ENCODE measurements around the gene AGER. TPM values are rescaled to one million over a fixed set of nuclear protein-coding genes. Genes with fewer than 3 reads are reported as not detected.
"Not testable (repeated sequence)": the region's sequence is repeated elsewhere in the genome, so short reads cannot be mapped to it uniquely, and the experiment has no call there.

The AGER gene
- total RNA-seq, 1 donor from 2014 or later: 9.9 TPM

DNA sequence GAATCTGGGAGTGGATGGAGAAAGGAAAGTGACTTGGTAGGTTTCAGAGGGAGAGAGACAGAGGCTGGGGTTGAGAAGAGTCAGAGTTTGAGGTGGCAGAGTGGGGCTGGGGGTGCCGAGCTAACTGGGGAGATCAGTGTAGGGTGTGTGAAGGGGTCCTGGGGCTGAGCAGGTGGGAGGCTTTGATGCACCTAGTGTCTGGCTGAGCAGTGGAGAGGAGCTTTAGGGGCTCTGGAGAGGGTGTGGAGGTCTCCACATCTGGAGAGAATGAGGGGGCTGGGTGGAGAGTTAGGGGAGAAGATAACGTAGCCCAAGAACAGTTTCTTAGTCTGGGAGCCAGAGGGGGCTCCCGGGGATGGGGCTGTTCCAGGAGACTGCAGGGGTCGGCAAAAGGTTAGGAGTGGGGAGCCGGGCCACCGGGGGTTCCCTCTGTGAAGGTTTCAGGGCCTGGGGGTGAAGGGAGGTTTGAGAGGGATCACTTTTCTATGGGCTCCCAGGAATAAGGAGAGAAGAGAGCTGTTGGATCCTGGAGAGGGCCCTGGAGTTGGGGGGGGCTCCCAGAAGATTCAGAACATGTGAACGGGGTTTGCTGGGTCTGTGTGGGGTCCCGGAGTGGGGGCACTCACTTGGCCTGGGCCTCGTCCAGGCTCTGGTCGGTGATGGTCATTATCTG, 5.2 kb upstream of the AGER start:
- DNase-seq (ENCODE audit: low read depth) (no peak), FAIRE-seq (no peak)
- H3K9me3 Mint-ChIP-seq (ENCODE audit: unreplicated experiment): no peaks in the 10 kb centered on the region
- Histone ChIP-seq H3K9ac (ENCODE audit: low read length) (peak overlapping the region; percentile 93), H3K36me3 (ENCODE audit: insufficient read depth, low read length) (peaks cover 8% of the 10 kb centered on the region), H4K20me1 (ENCODE audit: insufficient read depth, low read length) (no peaks in the 10 kb centered on the region), H3K4me1 (ENCODE audit: insufficient read depth, low read length) (peaks cover 26% of the 10 kb centered on the region), H3K4me3 (ENCODE audit: insufficient read depth, low read depth, low read length) (peak overlapping the region; percentile 74), H3K9me3 (ENCODE audit: insufficient read depth, low read depth, low read length) (no peaks in the 10 kb centered on the region), H3K27me3 (ENCODE audit: insufficient read depth, low read length) (no peaks in the 10 kb centered on the region), H3K27ac (ENCODE audit: low read depth, low read length) (peak overlapping the region; percentile 72), H3K4me2 (ENCODE audit: low read length) (peak overlapping the region; percentile 100), H3K79me2 (ENCODE audit: insufficient read depth, low read length) (peaks cover 38% of the 10 kb centered on the region), H2AFZ (ENCODE audit: low read depth, low read length) (no peak overlapping the region)
- H3K36me3 Mint-ChIP-seq (ENCODE audit: low read depth, unreplicated experiment): peaks cover 18% of the 10 kb centered on the region
- peak overlapping the region; percentile 95 for H3K27ac Mint-ChIP-seq (ENCODE audit: unreplicated experiment)
- H3K4me3 Mint-ChIP-seq (ENCODE audit: unreplicated experiment): peak overlapping the region; percentile 95
- no peak for TF ChIP-seq EZH2 (IDR thresholded peaks at IDR 0.05; ENCODE audit: insufficient read depth, low read length)
- TF ChIP-seq, protein P1, sequence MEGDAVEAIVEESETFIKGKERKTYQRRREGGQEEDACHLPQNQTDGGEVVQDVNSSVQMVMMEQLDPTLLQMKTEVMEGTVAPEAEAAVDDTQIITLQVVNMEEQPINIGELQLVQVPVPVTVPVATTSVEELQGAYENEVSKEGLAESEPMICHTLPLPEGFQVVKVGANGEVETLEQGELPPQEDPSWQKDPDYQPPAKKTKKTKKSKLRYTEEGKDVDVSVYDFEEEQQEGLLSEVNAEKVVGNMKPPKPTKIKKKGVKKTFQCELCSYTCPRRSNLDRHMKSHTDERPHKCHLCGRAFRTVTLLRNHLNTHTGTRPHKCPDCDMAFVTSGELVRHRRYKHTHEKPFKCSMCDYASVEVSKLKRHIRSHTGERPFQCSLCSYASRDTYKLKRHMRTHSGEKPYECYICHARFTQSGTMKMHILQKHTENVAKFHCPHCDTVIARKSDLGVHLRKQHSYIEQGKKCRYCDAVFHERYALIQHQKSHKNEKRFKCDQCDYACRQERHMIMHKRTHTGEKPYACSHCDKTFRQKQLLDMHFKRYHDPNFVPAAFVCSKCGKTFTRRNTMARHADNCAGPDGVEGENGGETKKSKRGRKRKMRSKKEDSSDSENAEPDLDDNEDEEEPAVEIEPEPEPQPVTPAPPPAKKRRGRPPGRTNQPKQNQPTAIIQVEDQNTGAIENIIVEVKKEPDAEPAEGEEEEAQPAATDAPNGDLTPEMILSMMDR (IDR thresholded peaks at IDR 0.05; ENCODE audit: insufficient read depth, low read depth, low read length): no peak
- H3K4me1 Mint-ChIP-seq (ENCODE audit: low read depth, unreplicated experiment): peaks cover 38% of the 10 kb centered on the region
- no peaks in the 10 kb centered on the region for H3K27me3 Mint-ChIP-seq (ENCODE audit: low read depth, unreplicated experiment)

DNA sequence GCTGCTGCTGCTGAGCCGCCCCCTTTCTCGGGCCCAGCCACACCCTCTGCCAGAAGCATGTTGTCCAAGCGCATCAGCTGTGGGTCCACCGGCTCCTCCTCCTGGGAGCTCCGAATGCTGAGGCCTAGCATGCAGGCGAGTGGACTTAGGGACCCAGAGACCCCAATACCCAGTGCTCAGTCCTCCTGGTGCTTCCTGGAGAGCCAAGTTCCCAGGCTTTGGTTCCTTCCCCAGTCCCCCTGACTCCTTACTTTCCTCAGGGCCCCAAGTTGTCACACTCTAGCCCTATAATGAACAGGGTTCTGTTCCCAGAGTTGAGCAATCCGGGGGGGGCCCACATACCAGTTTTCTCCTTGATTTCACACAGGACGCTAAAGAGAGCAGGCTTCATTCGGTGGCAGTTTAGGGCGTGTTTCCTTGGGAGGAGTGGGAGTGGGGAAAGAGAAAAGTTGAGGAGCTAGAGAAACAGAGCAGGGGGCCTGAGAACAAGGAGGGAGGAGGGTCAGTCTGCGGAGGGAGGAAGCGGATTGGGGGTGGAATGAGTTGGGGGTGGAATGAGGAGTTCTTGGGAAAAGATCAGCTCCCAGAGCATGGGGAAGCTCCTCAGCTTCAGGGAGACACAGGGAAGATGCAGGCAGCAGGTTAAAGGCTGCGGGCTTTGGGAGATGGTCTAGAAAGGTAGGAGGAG, 4.5 kb upstream of the AGER start:
- peak overlapping the region; percentile 93 for H3K9ac ChIP-seq (ENCODE audit: low read length)
- Mint-ChIP-seq H3K4me1 (ENCODE audit: low read depth, unreplicated experiment) (peaks cover 37% of the 10 kb centered on the region), H3K27me3 (ENCODE audit: low read depth, unreplicated experiment) (no peaks in the 10 kb centered on the region), H3K4me3 (ENCODE audit: unreplicated experiment) (peak overlapping the region; percentile 95), H3K9me3 (ENCODE audit: unreplicated experiment) (no peaks in the 10 kb centered on the region), H3K36me3 (ENCODE audit: low read depth, unreplicated experiment) (peaks cover 18% of the 10 kb centered on the region), H3K27ac (ENCODE audit: unreplicated experiment) (peak overlapping the region; percentile 95)
- peak overlapping the region; percentile 72 for H3K27ac ChIP-seq (ENCODE audit: low read depth, low read length)
- peaks cover 26% of the 10 kb centered on the region for H3K4me1 ChIP-seq (ENCODE audit: insufficient read depth, low read length)
- H2AFZ ChIP-seq (ENCODE audit: low read depth, low read length): no peak overlapping the region
- DNase-seq (ENCODE audit: low read depth): peak; percentile 10
- H4K20me1 ChIP-seq (ENCODE audit: insufficient read depth, low read length): no peaks in the 10 kb centered on the region
- no peaks in the 10 kb centered on the region for H3K27me3 ChIP-seq (ENCODE audit: insufficient read depth, low read length)
- peaks cover 38% of the 10 kb centered on the region for H3K79me2 ChIP-seq (ENCODE audit: insufficient read depth, low read length)
- peaks cover 10% of the 10 kb centered on the region for H3K36me3 ChIP-seq (ENCODE audit: insufficient read depth, low read length)
- H3K4me3 ChIP-seq (ENCODE audit: insufficient read depth, low read depth, low read length): peak overlapping the region; percentile 74
- H3K9me3 ChIP-seq (ENCODE audit: insufficient read depth, low read depth, low read length): no peaks in the 10 kb centered on the region
- TF ChIP-seq, protein P1 (IDR thresholded peaks at IDR 0.05; ENCODE audit: insufficient read depth, low read depth, low read length): no peak
- no peak for TF ChIP-seq EZH2 (IDR thresholded peaks at IDR 0.05; ENCODE audit: insufficient read depth, low read length)
- no peak for FAIRE-seq
- H3K4me2 ChIP-seq (ENCODE audit: low read length): peak overlapping the region; percentile 100

DNA sequence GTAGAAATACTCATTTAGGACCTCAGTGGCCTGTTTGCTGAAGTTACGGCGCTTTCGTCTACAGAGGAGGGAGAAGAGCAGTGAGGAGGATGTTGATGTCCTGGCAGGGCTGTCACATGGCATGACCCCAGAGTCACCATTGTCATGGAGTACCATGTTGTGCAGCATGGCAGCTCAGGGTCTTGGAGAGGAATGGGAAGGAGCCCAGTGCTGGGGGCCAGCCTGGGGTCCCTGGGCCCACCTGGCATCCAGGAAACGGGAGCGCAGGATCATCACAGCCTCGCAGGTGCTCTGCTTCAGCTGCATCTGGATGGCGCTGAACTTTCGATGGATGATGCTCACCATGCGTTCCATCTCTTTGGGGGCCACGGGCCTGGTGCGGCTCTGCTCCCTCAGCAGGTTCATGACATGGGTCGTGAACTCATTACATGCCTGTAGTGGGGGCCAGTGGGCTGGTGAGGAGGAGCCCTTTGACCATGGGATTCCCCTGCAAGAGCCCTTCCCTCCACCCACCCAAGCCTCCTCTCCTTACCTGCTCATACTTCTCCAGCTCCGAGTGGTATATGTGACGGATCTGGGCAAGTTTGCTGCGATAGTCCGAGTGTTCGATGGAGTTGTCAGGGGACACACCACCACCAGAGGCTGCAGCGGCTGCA, 3.8 kb upstream of the AGER start:
- Histone ChIP-seq H3K4me2 (ENCODE audit: low read length) (peak overlapping the region; percentile 100), H3K4me1 (ENCODE audit: insufficient read depth, low read length) (peaks cover 24% of the 10 kb centered on the region), H3K4me3 (ENCODE audit: insufficient read depth, low read depth, low read length) (peak overlapping the region; percentile 74), H3K9ac (ENCODE audit: low read length) (peak overlapping the region; percentile 93), H3K36me3 (ENCODE audit: insufficient read depth, low read length) (peaks cover 14% of the 10 kb centered on the region), H3K79me2 (ENCODE audit: insufficient read depth, low read length) (peaks cover 38% of the 10 kb centered on the region)
- H2AFZ ChIP-seq (ENCODE audit: low read depth, low read length); FAIRE-seq; H3K9me3 ChIP-seq (ENCODE audit: insufficient read depth, low read depth, low read length); H3K27ac Mint-ChIP-seq (ENCODE audit: unreplicated experiment); DNase-seq (ENCODE audit: low read depth); H4K20me1 ChIP-seq (ENCODE audit: insufficient read depth, low read length); H3K27ac ChIP-seq (ENCODE audit: low read depth, low read length); H3K9me3 Mint-ChIP-seq (ENCODE audit: unreplicated experiment); H3K27me3 Mint-ChIP-seq (ENCODE audit: low read depth, unreplicated experiment); H3K27me3 ChIP-seq (ENCODE audit: insufficient read depth, low read length): not testable (repeated sequence)
- Mint-ChIP-seq H3K36me3 (ENCODE audit: low read depth, unreplicated experiment) (peaks cover 18% of the 10 kb centered on the region), H3K4me3 (ENCODE audit: unreplicated experiment) (peak overlapping the region; percentile 95), H3K4me1 (ENCODE audit: low read depth, unreplicated experiment) (peaks cover 35% of the 10 kb centered on the region)

All from astrocyte (in vitro differentiated cells and primary cell).